SK-N-SH (cell line): ENCODE measurements around the gene NDUFA1. TPM values are rescaled to one million over a fixed set of nuclear protein-coding genes. Genes with fewer than 3 reads are reported as not detected.

Source experiments
- CTCF ChIA-PET: fragments of 300-600, 350-600 bp; formaldehyde crosslinking; extraction: SDS; loops from one replicate; lab custom pipeline; 2021; lab: Yijun Ruan, JAX
- POLR2A ChIA-PET: fragments of 350-600 bp; sonication (Branson Sonifier 250); formaldehyde crosslinking; extraction: SDS; loops from one replicate; lab custom pipeline; 2020; ENCODE audit warnings: antibody characterized with exemption, inconsistent platforms; lab: Yijun Ruan, JAX
- DNase-seq: peaks from one replicate; pipeline ENCODE4 v3.0.0; 2012
- H2AFZ ChIP-seq: fragments of 200-600 bp; sonication (generic); 2 replicates; pipeline ENCODE4 v1.8.1; 2016; ENCODE audit warnings: antibody characterized with exemption, mild to moderate bottlenecking, low read depth
- H3F3A ChIP-seq: fragments of 200-600 bp; sonication (generic); replicated peaks from 2 replicates; pipeline ENCODE3; 2016; ENCODE audit warnings: antibody characterized with exemption, mild to moderate bottlenecking; ENCODE audit not compliant: insufficient read depth
- H3K27ac ChIP-seq, 2 experiments: fragments of 200-500 bp in 1 of 2; fragments of 200-600 bp in 1 of 2; sonication (Bioruptor generic) in 1 of 2; sonication (generic), shearing (Covaris generic) in 1 of 2; 2 replicates each; pipeline versions ENCODE4 v1.5.1 to v1.6.1; 2014 to 2016; ENCODE audit warnings: low read depth in 2 of 2, inconsistent platforms in 1 of 2, low read length in 1 of 2, mild to moderate bottlenecking in 1 of 2, mixed read lengths in 1 of 2
- H3K27me3 ChIP-seq: fragments of 200-600 bp; sonication (generic), shearing (Covaris generic); 2 replicates; pipeline ENCODE4 v1.6.1; 2016; ENCODE audit warnings: mixed run types; ENCODE audit not compliant: insufficient read depth
- H3K36me3 ChIP-seq, 2 experiments: fragments of 200-500 bp in 1 of 2; fragments of 200-600 bp in 1 of 2; sonication (Bioruptor generic) in 1 of 2; sonication (generic) in 1 of 2; replicated peaks in 1 of 2; 2 replicates each; pipeline versions ENCODE3 to v1.5.1; 2014 to 2016; ENCODE audit warnings: low read length in 1 of 2, mild to moderate bottlenecking in 1 of 2; ENCODE audit not compliant: insufficient read depth in 2 of 2, control insufficient read depth in 1 of 2
- H3K4me1 ChIP-seq, 2 experiments: fragments of 200-500 bp in 1 of 2; fragments of 200-600 bp in 1 of 2; sonication (Bioruptor generic) in 1 of 2; sonication (generic), shearing (Covaris generic) in 1 of 2; 2 replicates each; pipeline versions ENCODE4 v1.5.1 to v1.6.1; 2014 to 2016; ENCODE audit warnings: low read depth in 1 of 2, low read length in 1 of 2, mixed run types in 1 of 2; ENCODE audit not compliant: insufficient read depth in 2 of 2, control insufficient read depth in 1 of 2
- H3K4me2 ChIP-seq: fragments of 200-600 bp; sonication (generic), shearing (Covaris generic); 2 replicates; pipeline ENCODE4 v1.6.1; 2017; ENCODE audit warnings: mixed run types
- H3K4me3 ChIP-seq, 2 experiments: fragments of 200-500 bp in 1 of 2; fragments of 200-600 bp in 1 of 2; sonication (Bioruptor generic) in 1 of 2; sonication (generic), shearing (Covaris generic) in 1 of 2; 2 replicates each; pipeline versions ENCODE4 v1.5.1 to v1.8.1; 2014 to 2016; ENCODE audit warnings: low read depth in 2 of 2, inconsistent platforms in 1 of 2, low read length in 1 of 2, mild to moderate bottlenecking in 1 of 2, mixed read lengths in 1 of 2, moderate library complexity in 1 of 2
- H3K79me2 ChIP-seq: fragments of 200-600 bp; sonication (generic); 2 replicates; pipeline ENCODE4 v1.8.1; 2017; ENCODE audit warnings: mild to moderate bottlenecking; ENCODE audit not compliant: insufficient read depth
- H3K9ac ChIP-seq: fragments of 200-600 bp; sonication (generic); 2 replicates; pipeline ENCODE4 v1.6.1; 2017; ENCODE audit warnings: mixed run types
- H3K9me2 ChIP-seq: fragments of 200-600 bp; sonication (generic); 2 replicates; pipeline ENCODE4 v1.6.1; 2017; ENCODE audit warnings: mixed run types
- H3K9me3 ChIP-seq: fragments of 200-600 bp; sonication (generic); 2 replicates; pipeline ENCODE4 v1.6.1; 2017; ENCODE audit warnings: mixed run types, mild to moderate bottlenecking, moderate library complexity
- H4K20me1 ChIP-seq: fragments of 200-600 bp; sonication (generic); 2 replicates; pipeline ENCODE4 v1.6.1; 2017; ENCODE audit warnings: mild to moderate bottlenecking, mixed run types; ENCODE audit not compliant: insufficient read depth
- ELF1 ChIP-seq: IDR thresholded peaks from 2 replicates; pipeline ENCODE4 v1.4.0; 2012
- FOXJ3 ChIP-seq: sonication (generic); formaldehyde crosslinking; IDR thresholded peaks from 2 replicates; pipeline ENCODE4 v1.5.1; 2020; ENCODE audit warnings: mild to moderate bottlenecking, missing genetic modification reagents
- FOXM1 ChIP-seq: IDR thresholded peaks from 2 replicates; pipeline ENCODE4 v1.4.0; 2012; ENCODE audit warnings: low read depth, mild to moderate bottlenecking
- GABPA ChIP-seq: IDR thresholded peaks from 2 replicates; pipeline ENCODE4 v1.4.0; 2012; ENCODE audit warnings: low read depth, mild to moderate bottlenecking
- GATA2 ChIP-seq: sonication (generic); formaldehyde crosslinking; IDR thresholded peaks from 2 replicates; pipeline ENCODE4 v1.5.0; 2020; ENCODE audit warnings: mild to moderate bottlenecking, missing genetic modification reagents
- JUND ChIP-seq: IDR thresholded peaks from 2 replicates; pipeline ENCODE4 v1.4.0; 2012
- MAX ChIP-seq: IDR thresholded peaks from 2 replicates; pipeline ENCODE4 v1.4.0; 2012; ENCODE audit warnings: low read depth
- MXI1 ChIP-seq: IDR thresholded peaks from 2 replicates; pipeline ENCODE4 v1.6.1; 2012; ENCODE audit warnings: mild to moderate bottlenecking, low read depth, low read length, improper control_type of control experiment
- NRF1 ChIP-seq: IDR thresholded peaks from 2 replicates; pipeline ENCODE4 v1.6.1; 2012; ENCODE audit warnings: low read depth, mild to moderate bottlenecking, low read length
- PBX3 ChIP-seq: IDR thresholded peaks from 2 replicates; pipeline ENCODE4; 2012
- RAD21 ChIP-seq: IDR thresholded peaks from 2 replicates; pipeline ENCODE4 v1.6.1; 2012; ENCODE audit warnings: mild to moderate bottlenecking, low read length
- RCOR1 ChIP-seq: fragments of 150-350 bp; IDR thresholded peaks from 2 replicates; pipeline ENCODE4 v1.6.1; 2017; ENCODE audit warnings: antibody characterized with exemption, low read length
- RFX5 ChIP-seq: IDR thresholded peaks from 2 replicates; pipeline ENCODE4 v1.6.1; 2012; ENCODE audit warnings: mild to moderate bottlenecking, improper control_type of control experiment, low read length
- RXRA ChIP-seq: IDR thresholded peaks from 2 replicates; pipeline ENCODE4 v1.4.0; 2012; ENCODE audit warnings: low read depth, mild to moderate bottlenecking, borderline replicate concordance
- SIN3A ChIP-seq: IDR thresholded peaks from 2 replicates; pipeline ENCODE4 v1.6.1; 2012; ENCODE audit warnings: low read depth, mild to moderate bottlenecking, low read length, moderate library complexity, borderline replicate concordance
- SMC3 ChIP-seq: IDR thresholded peaks from 2 replicates; pipeline ENCODE4 v1.6.1; 2012; ENCODE audit warnings: low read depth, low read length, improper control_type of control experiment
- TAF1 ChIP-seq: IDR thresholded peaks from 2 replicates; pipeline ENCODE4 v1.6.1; 2012; ENCODE audit warnings: low read depth, mild to moderate bottlenecking, low read length, moderate library complexity, borderline replicate concordance
- TCF12 ChIP-seq: IDR thresholded peaks from 2 replicates; pipeline ENCODE4 v1.4.0; 2012
- TEAD4 ChIP-seq: IDR thresholded peaks from 2 replicates; pipeline ENCODE4 v1.4.0; 2012; ENCODE audit warnings: mild to moderate bottlenecking, borderline replicate concordance; ENCODE audit not compliant: insufficient read depth
- USF1 ChIP-seq: IDR thresholded peaks from 2 replicates; pipeline ENCODE4 v1.4.0; 2012; ENCODE audit warnings: low read depth, borderline replicate concordance
- USF2 ChIP-seq: fragments of 150-350 bp; IDR thresholded peaks from 2 replicates; pipeline ENCODE4 v1.6.1; 2017; ENCODE audit warnings: antibody characterized with exemption, low read length, low read depth, borderline replicate concordance
- YY1 ChIP-seq: IDR thresholded peaks from 2 replicates; pipeline ENCODE4 v1.4.0; 2012; ENCODE audit warnings: low read depth, mild to moderate bottlenecking
- WGBS: methylation state at CpG from one replicate; pipeline ENCODE4 v1.1.6; 2017; ENCODE audit warnings: low lambda C conversion rate; 5-methylcytosine and 5-hydroxymethylcytosine counted together
- polyA plus RNA-seq, 3 experiments: library from polyadenylated mRNA; depleted of rRNA; stranded (reverse); fragments of >200 nt; gene quantifications; 2 replicates each; pipeline ENCODE4 v1.2.3, GENCODE V29; 2012

NDUFA1 gene
- polyA plus RNA-seq, 1 of the 3 experiments (the other 2 are of a cell fraction), result 101 TPM

GRCh38 chrX:119870626-119871131, 953 bp upstream of the NDUFA1 start:
- TF ChIP-seq ELF1 (peak; percentile 32; the same call in 1 of the 2 replicates), SMC3 (no peak), TCF12 (no peak), YY1 (no peak)
- H3F3A ChIP-seq, result peaks cover 4% of the 10 kb centered on the region
- H3K79me2 ChIP-seq, result peaks cover 48% of the 10 kb centered on the region
- H3K9me3 ChIP-seq, result no peaks in the 10 kb centered on the region
- H3K36me3 ChIP-seq, result peaks cover 0 to 5% of the 10 kb centered on the region in 2 experiments
- ChIA-PET POLR2A (interaction anchor here (2.1 to 2.7 kb wide), 2 partner anchors 18 to 79 kb away, joined by 10 to 15 read pairs; partner anchors contain the start of genes RPL39 and UPF3B), CTCF (interaction anchor here (0.6 to 2.1 kb wide), 7 partner anchors 12 to 140 kb away, joined by 3 to 5 read pairs (median 4); no protein-coding TSS in a partner anchor)
- peaks cover 14% of the 10 kb centered on the region; the same call in 1 of the 2 replicates for H3K27me3 ChIP-seq
- no peaks in the 10 kb centered on the region for H4K20me1 ChIP-seq
- peak overlapping the region; percentile 91 for H3K9ac ChIP-seq
- no peaks in the 10 kb centered on the region for H3K9me2 ChIP-seq
- DNase-seq, result peak; percentile 26
- peak overlapping the region; percentile 73 for H3K4me2 ChIP-seq
- H2AFZ ChIP-seq, result no peak overlapping the region
- peak overlapping the region; percentile 59 to 69 for H3K4me3 ChIP-seq
- no peaks in the 10 kb centered on the region; a peak in 1 of 4 replicates for H3K4me1 ChIP-seq
- WGBS, result 27% methylated on average over 25 of the region's 25 CpGs
- H3K27ac ChIP-seq, result peak overlapping the region; percentile 72 to 87; a peak in 3 of 4 replicates

- Histone ChIP-seq H3K36me3 (peaks cover 1 to 5% of the 10 kb centered on the region in 2 experiments), H3F3A (peaks cover 4% of the 10 kb centered on the region), H3K4me2 (peak overlapping the region; percentile 73), H3K9ac (peak overlapping the region; percentile 91), H3K9me3 (no peaks in the 10 kb centered on the region), H3K27me3 (peaks cover 13% of the 10 kb centered on the region; the same call in 1 of the 2 replicates), H3K79me2 (peaks cover 51% of the 10 kb centered on the region), H4K20me1 (no peaks in the 10 kb centered on the region), H3K9me2 (no peaks in the 10 kb centered on the region), H3K4me1 (no peaks in the 10 kb centered on the region; a peak in 1 of 4 replicates), H3K4me3 (peak overlapping the region; percentile 59 to 69), H2AFZ (no peak overlapping the region), H3K27ac (peak overlapping the region; percentile 72 to 87)
- peak; percentile 19 for DNase-seq
- ChIA-PET CTCF (interaction anchor here (0.6 to 1.2 kb wide), 2 partner anchors 17 to 141 kb away, joined by 3 to 5 read pairs; no protein-coding TSS in a partner anchor), POLR2A (interaction anchor here (2.1 to 2.7 kb wide), 2 partner anchors 18 to 80 kb away, joined by 10 to 15 read pairs; partner anchors contain the start of genes RPL39 and UPF3B)
- no peak for TF ChIP-seq USF1
- TF ChIP-seq FOXM1, result no peak
- TF ChIP-seq RAD21, result no peak
- TF ChIP-seq USF2, result no peak
- TF ChIP-seq GABPA, result no peak
- no peak for TF ChIP-seq TCF12
- no peak for TF ChIP-seq RXRA
- no peak for TF ChIP-seq TEAD4
- TF ChIP-seq MAX, result no peak
- no peak for TF ChIP-seq NRF1
- TF ChIP-seq GATA2 (CRISPR knock-in tag), result no peak
- no peak for TF ChIP-seq TAF1
- no peak for TF ChIP-seq SIN3A
- TF ChIP-seq RFX5, result no peak
- no peak for TF ChIP-seq RCOR1
- TF ChIP-seq PBX3, result no peak
- TF ChIP-seq MXI1, result no peak
- TF ChIP-seq FOXJ3 (CRISPR knock-in tag), result no peak
- TF ChIP-seq YY1, result no peak
- TF ChIP-seq JUND, result no peak
- WGBS, result 41% methylated on average over 25 of the region's 26 CpGs
These were observed 410 bp upstream of the NDUFA1 start for GRCh38 chrX:119871245-119871598.
